Mucosa of gallbladder (tissue), 1 donor: ENCODE results near the gene SLC37A4. TPM values are rescaled to one million over a fixed set of nuclear protein-coding genes. Genes with fewer than 3 reads are reported as not detected.
"Not testable (repeated sequence)": the region's sequence is repeated elsewhere in the genome, so short reads cannot be mapped to it uniquely, and the experiment has no call there.

Experiments
- DNase-seq: peaks from one replicate; pipeline ENCODE4 v3.0.0-alpha.2; 2020; ENCODE audit warnings: low spot score
- total RNA-seq: library from RNA; stranded (reverse); gene quantifications from one replicate; pipeline ENCODE4 v1.2.1, GENCODE V29; 2021
- donor health status: DM: no; HTN: no; CAD: no.

Gene SLC37A4
- total RNA-seq, 1 donor from 2014 or later = 64.3 TPM

GRCh38 chr11:119017377-119017776 lies 13.3 kb downstream of the SLC37A4 start:
- not testable (repeated sequence) for DNase-seq

GRCh38 chr11:119016216-119017009 lies 14.3 kb downstream of the SLC37A4 start:
- no peak for DNase-seq

GRCh38 chr11:119015054-119015611 lies 15.5 kb downstream of the SLC37A4 start:
- DNase-seq = no peak

- DNase-seq = no peak
Measured at GRCh38 chr11:119014209-119014924, 16.3 kb downstream of the SLC37A4 start.

GRCh38 chr11:119012629-119013170 lies 18.0 kb downstream of the SLC37A4 start:
- no peak for DNase-seq

GRCh38 chr11:119011476-119012053 lies 19.1 kb downstream of the SLC37A4 start:
- DNase-seq = no peak

GRCh38 chr11:119006656-119007055 lies 24.0 kb downstream of the SLC37A4 start:
- no peak for DNase-seq

GRCh38 chr11:119000906-119001305 lies 29.8 kb downstream of the SLC37A4 start:
- no peak for DNase-seq

- peak; percentile 43 for DNase-seq
Measured at GRCh38 chr11:118998822-118999221, 31.9 kb downstream of the SLC37A4 start.

GRCh38 chr11:118998388-118998717 lies 32.3 kb downstream of the SLC37A4 start:
- no peak for DNase-seq

- DNase-seq = peak; percentile 96
Measured at GRCh38 chr11:118997627-118998387, 32.9 kb downstream of the SLC37A4 start, which contains the start of gene CENATAC. TSS of gene CENATAC (plus strand) at chr11:118998138. CDS start at chr11:118998198, 60 bp downstream.

GRCh38 chr11:118996926-118997626 lies 33.6 kb downstream of the SLC37A4 start:
- DNase-seq = no peak

GRCh38 chr11:118991486-118992038 lies 39.1 kb downstream of the SLC37A4 start:
- not testable (repeated sequence) for DNase-seq

- no peak for DNase-seq
Measured at GRCh38 chr11:118988280-118988679, 42.4 kb downstream of the SLC37A4 start.

GRCh38 chr11:118984825-118985224 lies 45.9 kb downstream of the SLC37A4 start:
- DNase-seq = no peak

GRCh38 chr11:118984337-118984736 lies 46.3 kb downstream of the SLC37A4 start:
- not testable (repeated sequence) for DNase-seq

GRCh38 chr11:118980191-118980881 lies 50.3 kb downstream of the SLC37A4 start:
- peak; percentile 24 for DNase-seq

GRCh38 chr11:118979434-118979833 lies 51.2 kb downstream of the SLC37A4 start:
- no peak for DNase-seq
